Vagina (tissue), 2 donors: ENCODE results near the gene RIGI. TPM values are rescaled to one million over a fixed set of nuclear protein-coding genes. Genes with fewer than 3 reads are reported as not detected.
"Not testable (repeated sequence)": the region's sequence is repeated elsewhere in the genome, so short reads cannot be mapped to it uniquely, and the experiment has no call there.

Experiments
- DNase-seq, 2 donors: peaks; one replicate each; pipeline ENCODE4 v3.0.0-alpha.2; 2017; ENCODE audit errors: extremely low spot score in 2 of 2
- H3K27ac ChIP-seq: fragments of 200-600 bp; sonication (generic); one replicate; pipeline ENCODE4 v1.5.1; 2019
- H3K27me3 ChIP-seq: fragments of 200-600 bp; sonication (generic); one replicate; pipeline ENCODE4 v1.5.1; 2019
- H3K36me3 ChIP-seq, 2 donors: fragments of 200-600 bp; sonication (generic); one replicate each; pipeline ENCODE4 v1.5.1; 2017 to 2019
- H3K4me1 ChIP-seq: fragments of 200-600 bp; sonication (generic); one replicate; pipeline ENCODE4 v1.5.1; 2019
- H3K4me3 ChIP-seq, 2 donors: fragments of 200-600 bp; sonication (generic); 1 replicate in 1 of 2; 2 replicates in 1 of 2; pipeline ENCODE4 v1.5.1; 2016 to 2019
- H3K9me3 ChIP-seq: fragments of 200-600 bp; sonication (generic); one replicate; pipeline ENCODE4 v1.5.1; 2019
- POLR2A ChIP-seq, 2 donors: fragments of 450-650 bp; IDR thresholded peaks; one replicate each; pipeline ENCODE4 v1.6.1; 2017; ENCODE audit warnings: antibody characterized with exemption in 2 of 2, mild to moderate bottlenecking in 2 of 2, moderate library complexity in 2 of 2
- POLR2AphosphoS5 ChIP-seq, 2 donors: sonication (generic); formaldehyde crosslinking; IDR thresholded peaks; one replicate each; pipeline ENCODE4 v1.9.0; 2017; ENCODE audit warnings: antibody characterized with exemption in 2 of 2, mild to moderate bottlenecking in 2 of 2, low read depth in 1 of 2; ENCODE audit not compliant: insufficient read depth in 1 of 2
- intact Hi-C: fragments of 100-400 bp; cut with DNase I; formaldehyde crosslinking; loops from one replicate; pipeline ENCODE4 v1.15.1; 2023
- total RNA-seq: library from RNA; depleted of rRNA; stranded (reverse); fragments of >200 nt; gene quantifications from one replicate; pipeline ENCODE4 v1.2.3, GENCODE V29; 2016
- TF ChIP-seq, protein P1 (sequence below), 3 experiments: fragments of 450-650 bp in 2 of 3; fragments of 200-600 bp in 1 of 3; sonication (generic) in 1 of 3; IDR thresholded peaks; one replicate each; pipeline ENCODE4 v1.5.1; 2017 to 2019; ENCODE audit warnings: antibody characterized with exemption in 3 of 3, mild to moderate bottlenecking in 2 of 3, moderate library complexity in 2 of 3

RIGI gene
- total RNA-seq, 1 donor from 2014 or later: 11.3 TPM

GRCh38 chr9:32524892-32525708, 896 bp downstream of the RIGI start:
- DNase-seq: no peak
- H3K36me3 ChIP-seq: no peaks in the 10 kb centered on the region
- intact Hi-C loops: no loop called here

DNA sequence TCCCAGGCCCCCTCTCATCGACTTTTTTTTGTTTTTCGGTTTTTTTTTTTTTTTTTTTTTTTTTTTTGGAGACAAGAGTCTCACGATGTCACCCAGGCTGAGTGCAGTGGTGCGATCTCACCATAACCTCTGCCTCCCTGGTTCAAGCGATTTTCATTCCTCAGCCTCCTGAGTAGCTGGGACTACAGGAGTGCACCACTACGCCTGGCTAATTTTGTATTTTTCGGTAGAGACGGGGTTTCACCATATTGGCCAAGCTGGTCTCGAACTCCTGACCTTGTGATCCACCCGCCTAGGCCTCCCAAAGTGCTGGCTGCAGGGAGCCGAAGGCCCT, 1.5 kb downstream of the RIGI start:
- H3K27ac ChIP-seq, H3K27me3 ChIP-seq, H3K9me3 ChIP-seq, H3K36me3 ChIP-seq, DNase-seq, intact Hi-C loops: not testable (repeated sequence)
- Histone ChIP-seq H3K4me1 (peaks cover 37% of the 10 kb centered on the region), H3K4me3 (peak overlapping the region; percentile 63 to 65)

More at GRCh38 chr9:32524892-32525708, 896 bp downstream of the RIGI start:
- Histone ChIP-seq H3K4me3 (peak overlapping the region; percentile 63 to 65), H3K4me1 (peaks cover 37% of the 10 kb centered on the region), H3K27me3 (no peaks in the 10 kb centered on the region), H3K9me3 (no peaks in the 10 kb centered on the region), H3K27ac (peak overlapping the region; percentile 91)
- no peak for TF ChIP-seq POLR2AphosphoS5 (IDR thresholded peaks at IDR 0.05; ENCODE audit: insufficient read depth in 1 of 2, low read depth in 1 of 2)
- TF ChIP-seq, protein P1, sequence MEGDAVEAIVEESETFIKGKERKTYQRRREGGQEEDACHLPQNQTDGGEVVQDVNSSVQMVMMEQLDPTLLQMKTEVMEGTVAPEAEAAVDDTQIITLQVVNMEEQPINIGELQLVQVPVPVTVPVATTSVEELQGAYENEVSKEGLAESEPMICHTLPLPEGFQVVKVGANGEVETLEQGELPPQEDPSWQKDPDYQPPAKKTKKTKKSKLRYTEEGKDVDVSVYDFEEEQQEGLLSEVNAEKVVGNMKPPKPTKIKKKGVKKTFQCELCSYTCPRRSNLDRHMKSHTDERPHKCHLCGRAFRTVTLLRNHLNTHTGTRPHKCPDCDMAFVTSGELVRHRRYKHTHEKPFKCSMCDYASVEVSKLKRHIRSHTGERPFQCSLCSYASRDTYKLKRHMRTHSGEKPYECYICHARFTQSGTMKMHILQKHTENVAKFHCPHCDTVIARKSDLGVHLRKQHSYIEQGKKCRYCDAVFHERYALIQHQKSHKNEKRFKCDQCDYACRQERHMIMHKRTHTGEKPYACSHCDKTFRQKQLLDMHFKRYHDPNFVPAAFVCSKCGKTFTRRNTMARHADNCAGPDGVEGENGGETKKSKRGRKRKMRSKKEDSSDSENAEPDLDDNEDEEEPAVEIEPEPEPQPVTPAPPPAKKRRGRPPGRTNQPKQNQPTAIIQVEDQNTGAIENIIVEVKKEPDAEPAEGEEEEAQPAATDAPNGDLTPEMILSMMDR (IDR thresholded peaks at IDR 0.05): no peak
- no peak for TF ChIP-seq POLR2A (IDR thresholded peaks at IDR 0.05)

- no peaks in the 10 kb centered on the region for H3K27me3 ChIP-seq
- TF ChIP-seq, protein P1 (IDR thresholded peaks at IDR 0.05): no peak
- no peak for TF ChIP-seq POLR2A (IDR thresholded peaks at IDR 0.05)
- no peak for TF ChIP-seq POLR2AphosphoS5 (IDR thresholded peaks at IDR 0.05; ENCODE audit: insufficient read depth in 1 of 2, low read depth in 1 of 2)
- H3K9me3 ChIP-seq: no peaks in the 10 kb centered on the region
- intact Hi-C loops: no loop called here
- peaks cover 37% of the 10 kb centered on the region for H3K4me1 ChIP-seq
- no peak overlapping the region for H3K27ac ChIP-seq
- H3K36me3 ChIP-seq: no peaks in the 10 kb centered on the region
- H3K4me3 ChIP-seq: no peak overlapping the region
- no peak for DNase-seq
Observed at GRCh38 chr9:32523910-32524309, 2.1 kb downstream of the RIGI start.

- intact Hi-C loops: no loop called here
- H3K27ac ChIP-seq: no peak overlapping the region
Observed at GRCh38 chr9:32518276-32518675, 7.7 kb downstream of the RIGI start.

DNA sequence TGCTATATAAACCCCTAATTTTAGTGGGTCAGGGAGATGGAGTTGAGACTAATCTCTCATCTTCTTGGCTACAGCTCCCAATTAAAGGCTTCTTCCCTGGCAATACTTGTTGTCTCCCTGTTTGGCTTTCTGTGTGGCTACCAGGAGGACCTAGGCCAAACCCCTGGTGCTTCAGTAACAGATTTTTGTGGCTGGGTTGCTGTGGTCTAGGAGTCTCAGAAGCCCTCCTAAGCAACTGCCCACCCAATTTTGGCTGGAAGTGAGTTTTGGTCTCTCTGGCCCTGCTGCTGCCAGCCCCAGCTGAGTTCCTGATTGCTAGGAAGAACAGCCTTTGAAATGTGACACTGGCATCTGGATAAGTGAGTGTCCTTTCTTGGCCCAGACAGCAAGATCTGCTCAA, 9.8 kb downstream of the RIGI start:
- Histone ChIP-seq H3K9me3 (no peaks in the 10 kb centered on the region), H3K4me1 (no peaks in the 10 kb centered on the region), H3K27me3 (no peaks in the 10 kb centered on the region), H3K4me3 (no peak overlapping the region), H3K27ac (no peak overlapping the region), H3K36me3 (no peaks in the 10 kb centered on the region)
- DNase-seq: no peak
- TF ChIP-seq POLR2A (IDR thresholded peaks at IDR 0.05) (no peak), POLR2AphosphoS5 (IDR thresholded peaks at IDR 0.05; ENCODE audit: insufficient read depth in 1 of 2, low read depth in 1 of 2) (no peak)
- TF ChIP-seq, protein P1 (IDR thresholded peaks at IDR 0.05): no peak
- intact Hi-C loops: no loop called here

More at GRCh38 chr9:32518276-32518675, 7.7 kb downstream of the RIGI start:
- DNase-seq: no peak
- H3K4me3 ChIP-seq: no peak overlapping the region
- no peak for TF ChIP-seq POLR2A (IDR thresholded peaks at IDR 0.05)
- no peak for TF ChIP-seq POLR2AphosphoS5 (IDR thresholded peaks at IDR 0.05; ENCODE audit: insufficient read depth in 1 of 2, low read depth in 1 of 2)
- TF ChIP-seq, protein P1 (IDR thresholded peaks at IDR 0.05): no peak
- no peaks in the 10 kb centered on the region for H3K36me3 ChIP-seq
- no peaks in the 10 kb centered on the region for H3K9me3 ChIP-seq
- H3K27me3 ChIP-seq: no peaks in the 10 kb centered on the region
- H3K4me1 ChIP-seq: peaks cover 6% of the 10 kb centered on the region
